Measurements from ENCODE around the gene GRIN2B.

GRIN2B gene

GRCh38 chr12:13940335-13940865 is 41.0 kb downstream of the GRIN2B start:
- Histone ChIP-seq H3K4me1 (ENCODE audit: control insufficient read depth, insufficient read depth, low read length, poor library complexity, severe bottlenecking) (no peaks in the 10 kb centered on the region), H3K4me3 (ENCODE audit: extremely low read depth, insufficient read depth, low read length, poor library complexity, severe bottlenecking) (no peak overlapping the region), H3K9me3 (ENCODE audit: control insufficient read depth, low read length) (no peaks in the 10 kb centered on the region), H3K27ac (ENCODE audit: low read depth, low read length, severe bottlenecking) (no peak overlapping the region), H3K36me3 (ENCODE audit: control insufficient read depth, insufficient read depth, low read length) (no peaks in the 10 kb centered on the region)
- 89 to 100% methylated on average over 3 of the region's 7 CpGs for WGBS, 2 experiments (ENCODE audit: insufficient coverage in 2 of 2)

- Histone ChIP-seq H3K4me3 (ENCODE audit: extremely low read depth, insufficient read depth, low read length, poor library complexity, severe bottlenecking) (no peak overlapping the region), H3K4me1 (ENCODE audit: control insufficient read depth, insufficient read depth, low read length, poor library complexity, severe bottlenecking) (no peaks in the 10 kb centered on the region), H3K9me3 (ENCODE audit: control insufficient read depth, low read length) (no peaks in the 10 kb centered on the region), H3K27ac (ENCODE audit: low read depth, low read length, severe bottlenecking) (no peak overlapping the region), H3K36me3 (ENCODE audit: control insufficient read depth, insufficient read depth, low read length) (no peaks in the 10 kb centered on the region)
- WGBS, 2 experiments (ENCODE audit: insufficient coverage in 2 of 2), result no CpG with 5 or more reads among the region's 2 CpGs
These were observed 43.7 kb downstream of the GRIN2B start for GRCh38 chr12:13937735-13938134.

- WGBS, 2 experiments (ENCODE audit: insufficient coverage in 2 of 2), result no CpG with 5 or more reads among the region's 2 CpGs
- Histone ChIP-seq H3K27ac (ENCODE audit: low read depth, low read length, severe bottlenecking) (no peak overlapping the region), H3K4me3 (ENCODE audit: extremely low read depth, insufficient read depth, low read length, poor library complexity, severe bottlenecking) (no peak overlapping the region), H3K9me3 (ENCODE audit: control insufficient read depth, low read length) (no peaks in the 10 kb centered on the region), H3K4me1 (ENCODE audit: control insufficient read depth, insufficient read depth, low read length, poor library complexity, severe bottlenecking) (no peaks in the 10 kb centered on the region), H3K36me3 (ENCODE audit: control insufficient read depth, insufficient read depth, low read length) (no peaks in the 10 kb centered on the region)
These were observed 46.2 kb downstream of the GRIN2B start for GRCh38 chr12:13935169-13935568.
